ENCODE results near the gene TLX1. TPM values are rescaled to one million over a fixed set of nuclear protein-coding genes. Genes with fewer than 3 reads are reported as not detected.

The TLX1 gene
- total RNA-seq: not detected in 2 replicates

DNA sequence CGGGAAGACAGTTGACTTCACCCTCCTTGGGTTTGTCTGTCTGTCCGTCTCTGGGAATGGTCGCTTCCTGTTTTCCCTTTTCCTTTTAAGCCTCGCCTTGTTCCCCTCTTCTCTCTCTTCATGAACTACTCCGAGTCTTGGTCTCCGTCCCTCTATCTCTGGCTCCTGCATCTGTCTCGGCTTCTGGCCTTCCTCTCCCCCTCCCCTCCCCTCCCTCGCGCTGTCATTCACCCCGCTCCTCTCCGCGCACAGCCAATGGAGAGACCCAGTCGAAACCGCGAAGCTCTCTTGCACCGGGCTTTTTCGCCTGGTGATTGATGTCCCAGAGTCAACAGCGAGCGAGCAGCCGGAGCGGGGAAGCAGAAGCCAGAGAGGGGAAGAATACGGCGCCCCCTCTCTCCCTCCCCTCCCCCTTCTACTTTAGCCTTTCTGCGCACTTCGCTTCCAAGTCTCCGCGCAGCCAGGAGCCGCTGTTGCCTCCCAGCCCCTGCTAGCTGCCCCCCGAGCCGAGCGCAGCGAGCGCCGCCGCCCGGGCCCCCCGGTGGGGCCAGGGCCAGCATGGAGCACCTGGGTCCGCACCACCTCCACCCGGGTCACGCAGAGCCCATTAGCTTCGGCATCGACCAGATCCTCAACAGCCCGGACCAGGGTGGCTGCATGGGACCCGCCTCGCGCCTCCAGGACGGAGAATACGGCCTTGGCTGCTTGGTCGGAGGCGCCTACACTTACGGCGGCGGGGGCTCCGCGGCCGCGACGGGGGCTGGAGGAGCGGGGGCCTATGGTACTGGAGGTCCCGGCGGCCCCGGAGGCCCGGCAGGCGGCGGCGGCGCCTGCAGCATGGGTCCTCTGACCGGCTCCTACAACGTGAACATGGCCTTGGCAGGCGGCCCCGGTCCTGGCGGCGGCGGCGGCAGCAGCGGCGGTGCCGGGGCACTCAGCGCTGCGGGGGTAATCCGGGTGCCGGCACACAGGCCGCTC is at the start of gene TLX1:
Gene TLX1, plus strand, starts transcription at position 317 of the 978 bp plus-strand sequence. Its CDS starts 242 bp downstream, at position 559.

Other genes with a start within 250 kb of the TLX1 start
- 26.4 and 41.9 TPM in 2 replicates for gene SLF2, start 218.3 kb upstream of the TLX1 start, total RNA-seq
- 1.2 and 1.4 TPM in 2 replicates for gene SEMA4G, start 161.8 kb upstream of the TLX1 start, total RNA-seq
- gene MRPL43, start 143.8 kb upstream of the TLX1 start, total RNA-seq: 38.4 and 46.9 TPM in 2 replicates
- 4.2 and 9.9 TPM in 2 replicates for gene TWNK, start 143.8 kb upstream of the TLX1 start, total RNA-seq
- 49.3 and 91.0 TPM in 2 replicates for gene LZTS2, start 131.5 kb upstream of the TLX1 start, total RNA-seq
- gene PDZD7, start 100.2 kb upstream of the TLX1 start, total RNA-seq: 1.2 and 1.5 TPM in 2 replicates
- gene SFXN3, start 100.1 kb upstream of the TLX1 start, total RNA-seq: 38.6 and 73.7 TPM in 2 replicates
- gene KAZALD1, start 69.3 kb upstream of the TLX1 start, total RNA-seq: 3.6 and 5.9 TPM in 2 replicates
- not detected in 2 replicates for gene LBX1, start 98.2 kb downstream of the TLX1 start, total RNA-seq
- 11.3 and 13.9 TPM in 2 replicates for gene BTRC, start 222.9 kb downstream of the TLX1 start, total RNA-seq